HepG2 (cell line): ENCODE measurements around the gene PYY. TPM values are rescaled to one million over a fixed set of nuclear protein-coding genes. Genes with fewer than 3 reads are reported as not detected.
A peak's percentile ranks its signal among the peaks of the same experiment; 100 is the strongest.

ENCODE experiments used
- CBX2 ChIP-seq, 2 experiments: fragments of 200-600 bp in 1 of 2; sonication (generic); formaldehyde crosslinking in 1 of 2; IDR thresholded peaks; 2 replicates each; pipeline versions ENCODE4 v1.7.0 to v1.8.1; 2018 to 2022; ENCODE audit warnings: low read depth in 2 of 2, low read length in 1 of 2, mild to moderate bottlenecking in 1 of 2, missing genetic modification reagents in 1 of 2
- ETV6 ChIP-seq: sonication (generic); formaldehyde crosslinking; conservative IDR thresholded peaks from 2 replicates; pipeline ENCODE4 v1.4.0; 2020; ENCODE audit warnings: missing genetic modification reagents
- FOXC1 ChIP-seq: sonication (generic); formaldehyde crosslinking; IDR thresholded peaks from 2 replicates; pipeline ENCODE4 v1.8.0; 2022; ENCODE audit warnings: mild to moderate bottlenecking, missing genetic modification reagents, borderline replicate concordance
- HDAC6 ChIP-seq: fragments of 200-600 bp; sonication (generic); IDR thresholded peaks from 2 replicates; pipeline ENCODE4 v1.7.0; 2017; ENCODE audit warnings: mild to moderate bottlenecking, antibody characterized with exemption, low read length, low read depth
- KDM1A ChIP-seq: IDR thresholded peaks from 2 replicates; pipeline ENCODE4 v1.6.1; 2016; ENCODE audit warnings: missing compliant biosample characterization
- MAFG ChIP-seq: sonication (generic); formaldehyde crosslinking; IDR thresholded peaks from 2 replicates; pipeline ENCODE4 v1.5.1; 2020; ENCODE audit warnings: mild to moderate bottlenecking, missing genetic modification reagents
- NKX3-1 ChIP-seq: sonication (generic); formaldehyde crosslinking; IDR thresholded peaks from 2 replicates; pipeline ENCODE4 v1.5.0; 2020; ENCODE audit warnings: missing genetic modification reagents
- RAD21 ChIP-seq: fragments of 450-650 bp; formaldehyde crosslinking; IDR thresholded peaks from 2 replicates; pipeline ENCODE4 v1.5.0; 2020; ENCODE audit warnings: mild to moderate bottlenecking
- SAP130 ChIP-seq: IDR thresholded peaks from 2 replicates; pipeline ENCODE4 v1.6.1; 2016; ENCODE audit warnings: low read depth
- SP140L ChIP-seq: sonication (generic); formaldehyde crosslinking; IDR thresholded peaks from 2 replicates; pipeline ENCODE4 v1.4.0; 2020; ENCODE audit warnings: missing genetic modification reagents, borderline replicate concordance
- SSRP1 ChIP-seq: IDR thresholded peaks from 2 replicates; pipeline ENCODE4 v1.6.1; 2016; ENCODE audit warnings: control low read depth
- SYNCRIP ChIP-seq: fragments of 200-400 bp; formaldehyde crosslinking; IDR thresholded peaks from 2 replicates; pipeline ENCODE4 v1.6.1; 2018; ENCODE audit warnings: mild to moderate bottlenecking, low read depth, low read length; ENCODE audit not compliant: insufficient read depth
- ZEB1 ChIP-seq: IDR thresholded peaks from 2 replicates; pipeline ENCODE4 v1.6.1; 2012; ENCODE audit warnings: mild to moderate bottlenecking, low read depth, inconsistent platforms; ENCODE audit not compliant: insufficient replicate concordance
- ZNF205 ChIP-seq: IDR thresholded peaks from 2 replicates; pipeline ENCODE4 v1.6.1; 2018; ENCODE audit warnings: missing biosample characterization, missing genetic modification reagents
- ZNF317 ChIP-seq: sonication (generic); formaldehyde crosslinking; IDR thresholded peaks from 2 replicates; pipeline ENCODE4 v1.5.0; 2020; ENCODE audit warnings: mild to moderate bottlenecking, missing genetic modification reagents
- ZNF34 ChIP-seq: sonication (generic); formaldehyde crosslinking; IDR thresholded peaks from 2 replicates; pipeline ENCODE4 v1.4.0; 2020; ENCODE audit warnings: mild to moderate bottlenecking, missing genetic modification reagents, borderline replicate concordance
- ZNF430 ChIP-seq: sonication (generic); formaldehyde crosslinking; IDR thresholded peaks from 2 replicates; pipeline ENCODE4 v1.9.0; 2021; ENCODE audit warnings: mild to moderate bottlenecking, missing genetic modification reagents
- ZNF446 ChIP-seq: sonication (generic); formaldehyde crosslinking; IDR thresholded peaks from 2 replicates; pipeline ENCODE4 v1.5.0; 2020; ENCODE audit warnings: mild to moderate bottlenecking, missing genetic modification reagents
- ZNF451 ChIP-seq: sonication (generic); formaldehyde crosslinking; IDR thresholded peaks from 2 replicates; pipeline ENCODE4 v1.5.0; 2020; ENCODE audit warnings: mild to moderate bottlenecking, missing genetic modification reagents
- ZNF572 ChIP-seq: sonication (generic); formaldehyde crosslinking; IDR thresholded peaks from 2 replicates; pipeline ENCODE4 v1.5.1; 2020; ENCODE audit warnings: mild to moderate bottlenecking, missing genetic modification reagents
- ZSCAN30 ChIP-seq: sonication (generic); formaldehyde crosslinking; IDR thresholded peaks from 2 replicates; pipeline ENCODE4 v1.5.0; 2020; ENCODE audit warnings: mild to moderate bottlenecking, missing genetic modification reagents
- polyA plus RNA-seq, 8 experiments: library from polyadenylated mRNA; depleted of rRNA in 3 of 8; stranded (reverse) in 7 of 8; unstranded in 1 of 8; fragments of >200 nt; fragmentation: Illumina TruSeq in 4 of 8; extraction: Trizol in 4 of 8; gene quantifications; 2 replicates each; pipeline versions ENCODE4 v1.2.1 to v1.2.3, GENCODE V29; 2011 to 2016; ENCODE audit warnings: low read depth in 4 of 8, missing spikeins in 1 of 8, mixed read lengths in 1 of 8; ENCODE audit not compliant: insufficient read depth in 1 of 8
- total RNA-seq, 5 experiments: library from RNA; depleted of rRNA; stranded (reverse); fragments of >200 nt; fragmentation: Illumina TruSeq; extraction: Trizol; gene quantifications; 2 replicates each; pipeline ENCODE4 v1.2.3, GENCODE V29; 2016; ENCODE audit warnings: low read depth in 1 of 5
- TF ChIP-seq, protein P1 (sequence below): sonication (generic); formaldehyde crosslinking; IDR thresholded peaks from 2 replicates; pipeline ENCODE4 v1.9.0; 2022; ENCODE audit warnings: missing genetic modification reagents, mild to moderate bottlenecking, borderline replicate concordance
- TF ChIP-seq, protein P2 (sequence below): sonication (generic); formaldehyde crosslinking; IDR thresholded peaks from 2 replicates; pipeline ENCODE4 v1.8.1; 2023; ENCODE audit warnings: mild to moderate bottlenecking, moderate library complexity, missing genetic modification reagents
- TF ChIP-seq, protein P3 (sequence below): sonication (generic); formaldehyde crosslinking; IDR thresholded peaks from 2 replicates; pipeline ENCODE4 v1.5.1; 2020; ENCODE audit warnings: missing genetic modification reagents, mild to moderate bottlenecking, borderline replicate concordance
- TF ChIP-seq, protein P4 (sequence below): sonication (generic); formaldehyde crosslinking; conservative IDR thresholded peaks from 2 replicates; pipeline ENCODE4 v1.4.0; 2020; ENCODE audit warnings: missing genetic modification reagents
- TF ChIP-seq, protein P5 (sequence below): IDR thresholded peaks from 2 replicates; pipeline ENCODE4 v1.6.1; 2012; ENCODE audit warnings: inconsistent platforms

PYY gene
- total and polyA plus RNA-seq, 2 of the 13 experiments (the other 11 are each of a cell fraction or from before 2014, with no cell fraction given), result 0.25 TPM; not detected in 1

DNA sequence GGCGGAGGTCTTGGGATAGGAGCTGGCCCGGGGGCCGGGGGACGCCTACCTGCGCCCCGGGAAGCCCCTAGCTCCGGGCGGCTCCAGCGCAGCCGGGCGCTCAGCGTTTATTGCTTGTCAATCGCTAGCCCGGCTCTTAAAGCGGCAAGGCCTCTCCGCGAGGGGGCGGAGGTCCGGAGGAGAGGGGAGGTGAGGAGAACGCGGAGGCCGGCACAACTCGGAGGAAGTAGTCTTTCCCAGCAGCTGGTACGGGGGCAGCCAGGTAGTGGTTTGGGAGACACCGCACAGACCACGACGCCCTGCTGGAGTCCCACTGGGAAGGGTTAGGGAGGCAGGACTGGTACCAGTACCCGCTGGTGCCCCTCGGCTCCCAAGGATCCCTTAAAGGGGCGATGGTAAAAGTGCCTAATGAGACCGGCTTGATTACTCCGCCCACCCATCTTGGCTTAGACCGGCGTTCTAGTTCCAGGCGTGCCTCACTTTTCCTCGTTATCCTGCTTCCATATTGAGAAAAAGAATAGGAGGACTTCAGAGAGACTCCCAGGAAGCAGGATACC lies 46.2 kb downstream of the PYY start, which contains the start of gene MPP2 (continued):
- TF ChIP-seq, protein P1, sequence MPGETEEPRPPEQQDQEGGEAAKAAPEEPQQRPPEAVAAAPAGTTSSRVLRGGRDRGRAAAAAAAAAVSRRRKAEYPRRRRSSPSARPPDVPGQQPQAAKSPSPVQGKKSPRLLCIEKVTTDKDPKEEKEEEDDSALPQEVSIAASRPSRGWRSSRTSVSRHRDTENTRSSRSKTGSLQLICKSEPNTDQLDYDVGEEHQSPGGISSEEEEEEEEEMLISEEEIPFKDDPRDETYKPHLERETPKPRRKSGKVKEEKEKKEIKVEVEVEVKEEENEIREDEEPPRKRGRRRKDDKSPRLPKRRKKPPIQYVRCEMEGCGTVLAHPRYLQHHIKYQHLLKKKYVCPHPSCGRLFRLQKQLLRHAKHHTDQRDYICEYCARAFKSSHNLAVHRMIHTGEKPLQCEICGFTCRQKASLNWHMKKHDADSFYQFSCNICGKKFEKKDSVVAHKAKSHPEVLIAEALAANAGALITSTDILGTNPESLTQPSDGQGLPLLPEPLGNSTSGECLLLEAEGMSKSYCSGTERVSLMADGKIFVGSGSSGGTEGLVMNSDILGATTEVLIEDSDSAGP (CRISPR knock-in tag), result peak; percentile 97
- TF ChIP-seq RAD21 (CRISPR knock-in tag) (no peak), SP140L (no peak), KDM1A (no peak), ZNF446 (CRISPR knock-in tag) (0 out of 2 replicates have a peak, but pooled peaks have one; percentile 17), ZNF317 (CRISPR knock-in tag) (peak; percentile 74; the same call in 1 of the 2 replicates), SAP130 (CRISPR knock-in tag) (no peak), ZEB1 (no peak), CBX2 (IDR thresholded peaks at IDR 0.05; ENCODE audit: low read depth, low read length) (no peak), CBX2 (CRISPR knock-in tag; IDR thresholded peaks at IDR 0.05; ENCODE audit: low read depth) (0 out of 2 replicates have a peak, but pooled peaks have one; percentile 31), ZSCAN30 (CRISPR knock-in tag) (no peak), ETV6 (no peak), MAFG (no peak), ZNF451 (CRISPR knock-in tag) (no peak), ZNF572 (CRISPR knock-in tag) (0 out of 2 replicates have a peak, but pooled peaks have one; percentile 13), ZNF34 (CRISPR knock-in tag) (no peak), ZNF430 (CRISPR knock-in tag) (no peak), HDAC6 (no peak), FOXC1 (CRISPR knock-in tag) (no peak), SSRP1 (CRISPR knock-in tag) (no peak), SYNCRIP (no peak), ZNF205 (CRISPR knock-in tag) (no peak), NKX3-1 (CRISPR knock-in tag) (no peak)
- TF ChIP-seq, protein P2, sequence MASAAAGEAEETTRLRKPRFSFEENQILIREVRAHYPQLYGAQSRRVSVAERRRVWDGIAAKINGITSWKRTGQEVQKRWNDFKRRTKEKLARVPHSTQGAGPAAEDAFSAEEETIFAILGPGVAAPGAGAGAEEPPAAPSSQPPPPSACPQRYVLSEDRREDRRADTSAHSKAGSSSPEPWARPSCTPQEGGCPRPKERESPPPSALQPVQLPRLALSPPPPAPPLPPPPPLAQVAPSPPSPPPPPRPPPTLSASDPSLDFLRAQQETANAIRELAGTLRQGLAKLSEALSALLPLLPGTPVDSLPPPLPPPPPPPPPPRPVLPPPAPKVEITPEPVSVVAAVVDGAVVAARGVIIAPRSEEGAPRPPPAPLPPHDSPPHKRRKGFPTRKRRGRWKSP (CRISPR knock-in tag), result no peak
- TF ChIP-seq, protein P3, sequence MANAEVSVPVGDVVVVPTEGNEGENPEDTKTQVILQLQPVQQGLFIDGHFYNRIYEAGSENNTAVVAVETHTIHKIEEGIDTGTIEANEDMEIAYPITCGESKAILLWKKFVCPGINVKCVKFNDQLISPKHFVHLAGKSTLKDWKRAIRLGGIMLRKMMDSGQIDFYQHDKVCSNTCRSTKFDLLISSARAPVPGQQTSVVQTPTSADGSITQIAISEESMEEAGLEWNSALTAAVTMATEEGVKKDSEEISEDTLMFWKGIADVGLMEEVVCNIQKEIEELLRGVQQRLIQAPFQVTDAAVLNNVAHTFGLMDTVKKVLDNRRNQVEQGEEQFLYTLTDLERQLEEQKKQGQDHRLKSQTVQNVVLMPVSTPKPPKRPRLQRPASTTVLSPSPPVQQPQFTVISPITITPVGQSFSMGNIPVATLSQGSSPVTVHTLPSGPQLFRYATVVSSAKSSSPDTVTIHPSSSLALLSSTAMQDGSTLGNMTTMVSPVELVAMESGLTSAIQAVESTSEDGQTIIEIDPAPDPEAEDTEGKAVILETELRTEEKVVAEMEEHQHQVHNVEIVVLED, result no peak
- TF ChIP-seq, protein P4, sequence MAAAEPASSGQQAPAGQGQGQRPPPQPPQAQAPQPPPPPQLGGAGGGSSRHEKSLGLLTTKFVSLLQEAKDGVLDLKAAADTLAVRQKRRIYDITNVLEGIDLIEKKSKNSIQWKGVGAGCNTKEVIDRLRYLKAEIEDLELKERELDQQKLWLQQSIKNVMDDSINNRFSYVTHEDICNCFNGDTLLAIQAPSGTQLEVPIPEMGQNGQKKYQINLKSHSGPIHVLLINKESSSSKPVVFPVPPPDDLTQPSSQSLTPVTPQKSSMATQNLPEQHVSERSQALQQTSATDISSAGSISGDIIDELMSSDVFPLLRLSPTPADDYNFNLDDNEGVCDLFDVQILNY (CRISPR knock-in tag), result no peak
- TF ChIP-seq, protein P5, sequence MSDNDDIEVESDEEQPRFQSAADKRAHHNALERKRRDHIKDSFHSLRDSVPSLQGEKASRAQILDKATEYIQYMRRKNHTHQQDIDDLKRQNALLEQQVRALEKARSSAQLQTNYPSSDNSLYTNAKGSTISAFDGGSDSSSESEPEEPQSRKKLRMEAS, result 0 out of 2 replicates have a peak, but pooled peaks have one; percentile 28
